ENCODE measurements around the gene MCU.
"Not testable (repeated sequence)": the region's sequence is repeated elsewhere in the genome, so short reads cannot be mapped to it uniquely, and the experiment has no call there.

The MCU gene

GRCh38 chr10:72732521-72732920 is 40.6 kb downstream of the MCU start:
- no peak for DNase-seq

- DNase-seq: no peak
Observed at GRCh38 chr10:72733989-72734388, 42.0 kb downstream of the MCU start.

- no peak for DNase-seq
Observed at GRCh38 chr10:72735288-72735936, 43.5 kb downstream of the MCU start.

GRCh38 chr10:72736176-72736827 is 44.4 kb downstream of the MCU start:
- no peak for DNase-seq

- DNase-seq: no peak
Observed at GRCh38 chr10:72736828-72737220, 44.9 kb downstream of the MCU start.

- not testable (repeated sequence) for DNase-seq
Observed at GRCh38 chr10:72737357-72737756, 45.4 kb downstream of the MCU start.

GRCh38 chr10:72738486-72738885 is 46.5 kb downstream of the MCU start:
- no peak for DNase-seq

GRCh38 chr10:72740528-72740927 is 48.6 kb downstream of the MCU start:
- DNase-seq: no peak

GRCh38 chr10:72742092-72742491 is 50.1 kb downstream of the MCU start:
- DNase-seq: no peak

- DNase-seq: no peak
Observed at GRCh38 chr10:72742797-72743196, 50.9 kb downstream of the MCU start.

GRCh38 chr10:72744566-72744965 is 52.6 kb downstream of the MCU start:
- no peak for DNase-seq

- no peak for DNase-seq
Observed at GRCh38 chr10:72746426-72747363, 54.8 kb downstream of the MCU start.

GRCh38 chr10:72747521-72747920 is 55.6 kb downstream of the MCU start:
- DNase-seq: no peak

- no peak for DNase-seq
Observed at GRCh38 chr10:72753760-72754231, 61.9 kb downstream of the MCU start.

GRCh38 chr10:72754275-72755032 is 62.5 kb downstream of the MCU start:
- DNase-seq: no peak

GRCh38 chr10:72756674-72757385 is 64.9 kb downstream of the MCU start:
- DNase-seq: no peak

- no peak for DNase-seq
Observed at GRCh38 chr10:72757732-72758131, 65.8 kb downstream of the MCU start.

GRCh38 chr10:72758930-72759329 is 67.0 kb downstream of the MCU start:
- DNase-seq: not testable (repeated sequence)

GRCh38 chr10:72759584-72759983 is 67.6 kb downstream of the MCU start:
- DNase-seq: no peak

- DNase-seq: no peak
Observed at GRCh38 chr10:72761498-72761897, 69.6 kb downstream of the MCU start.

GRCh38 chr10:72762042-72762441 is 70.1 kb downstream of the MCU start:
- no peak for DNase-seq

GRCh38 chr10:72763201-72763600 is 71.3 kb downstream of the MCU start:
- DNase-seq: no peak

All from effector CD4-positive, alpha-beta T cell (primary cell).